OCI-LY3 (cell line): ENCODE measurements around the gene DPF3.

ENCODE experiments used
- EZH2phosphoT487 ChIP-seq: fragments of 200-600 bp; shearing (Covaris generic); IDR thresholded peaks from 2 replicates; pipeline ENCODE4 v1.6.1; 2018; ENCODE audit warnings: antibody characterized with exemption, mixed run types, low read depth
- TF ChIP-seq, protein P1 (sequence below): fragments of 200-600, 300-600 bp; sonication (generic); IDR thresholded peaks from 2 replicates; pipeline ENCODE4 v1.5.1; 2014; ENCODE audit warnings: antibody characterized with exemption, low read length, low read depth

- TF ChIP-seq, protein P1, sequence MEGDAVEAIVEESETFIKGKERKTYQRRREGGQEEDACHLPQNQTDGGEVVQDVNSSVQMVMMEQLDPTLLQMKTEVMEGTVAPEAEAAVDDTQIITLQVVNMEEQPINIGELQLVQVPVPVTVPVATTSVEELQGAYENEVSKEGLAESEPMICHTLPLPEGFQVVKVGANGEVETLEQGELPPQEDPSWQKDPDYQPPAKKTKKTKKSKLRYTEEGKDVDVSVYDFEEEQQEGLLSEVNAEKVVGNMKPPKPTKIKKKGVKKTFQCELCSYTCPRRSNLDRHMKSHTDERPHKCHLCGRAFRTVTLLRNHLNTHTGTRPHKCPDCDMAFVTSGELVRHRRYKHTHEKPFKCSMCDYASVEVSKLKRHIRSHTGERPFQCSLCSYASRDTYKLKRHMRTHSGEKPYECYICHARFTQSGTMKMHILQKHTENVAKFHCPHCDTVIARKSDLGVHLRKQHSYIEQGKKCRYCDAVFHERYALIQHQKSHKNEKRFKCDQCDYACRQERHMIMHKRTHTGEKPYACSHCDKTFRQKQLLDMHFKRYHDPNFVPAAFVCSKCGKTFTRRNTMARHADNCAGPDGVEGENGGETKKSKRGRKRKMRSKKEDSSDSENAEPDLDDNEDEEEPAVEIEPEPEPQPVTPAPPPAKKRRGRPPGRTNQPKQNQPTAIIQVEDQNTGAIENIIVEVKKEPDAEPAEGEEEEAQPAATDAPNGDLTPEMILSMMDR: no peak
- no peak for TF ChIP-seq EZH2phosphoT487
Measured at GRCh38 chr14:72675126-72675525, 218.8 kb downstream of the DPF3 start.
